G401 (cell line): ENCODE measurements around the gene SRSF9. TPM values are rescaled to one million over a fixed set of nuclear protein-coding genes. Genes with fewer than 3 reads are reported as not detected.

Experiments
- DNase-seq: peaks from one replicate; pipeline ENCODE4 v3.0.0-alpha.2; 2015; ENCODE audit warnings: low spot score
- in situ Hi-C: cut with HindIII; loops from 2 replicates; pipeline ENCODE4 v1.10.0; 2016; ENCODE audit warnings: low sequenced_read_pairs, mixed read lengths
- total RNA-seq: library from RNA; depleted of rRNA; stranded (reverse); fragments of >200 nt; shearing (Covaris generic); gene quantifications from 2 replicates; pipeline ENCODE4 v1.2.3, GENCODE V29; 2014; rRNA removed

SRSF9 gene
- total RNA-seq, 1 experiment from 2014 or later: 338 TPM

GRCh38 chr12:120422892-120423456 is 46.6 kb downstream of the SRSF9 start:
- in situ Hi-C loops: no loop called here

DNA sequence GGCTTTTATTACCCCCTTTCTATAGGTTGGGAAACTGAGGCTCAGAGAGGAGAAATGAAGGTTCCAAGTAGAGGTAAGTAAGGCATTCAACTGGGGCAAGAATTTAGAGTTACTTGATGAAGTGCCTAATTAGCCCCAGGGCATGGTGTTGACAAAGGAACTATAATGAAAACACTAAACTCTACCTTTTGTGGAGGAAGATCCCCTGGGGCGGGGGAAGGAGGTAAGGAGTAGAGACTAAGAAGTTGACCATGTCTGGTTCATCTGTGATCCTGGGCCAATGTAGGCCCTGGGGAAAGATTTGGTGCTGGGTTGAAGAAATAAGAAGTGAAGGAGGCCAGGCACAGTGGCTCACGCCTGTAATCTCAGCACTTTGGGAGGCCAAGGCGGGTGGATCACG is 47.8 kb downstream of the SRSF9 start:
- DNase-seq: no peak
- in situ Hi-C loops: no loop called here

More at GRCh38 chr12:120422892-120423456, 46.6 kb downstream of the SRSF9 start:
- no peak for DNase-seq

GRCh38 chr12:120417917-120418580 is 51.5 kb downstream of the SRSF9 start:
- in situ Hi-C loops: no loop called here
- DNase-seq: no peak

- in situ Hi-C loops: no loop called here
- no peak for DNase-seq
Observed at GRCh38 chr12:120416490-120417216, 52.9 kb downstream of the SRSF9 start.

DNA sequence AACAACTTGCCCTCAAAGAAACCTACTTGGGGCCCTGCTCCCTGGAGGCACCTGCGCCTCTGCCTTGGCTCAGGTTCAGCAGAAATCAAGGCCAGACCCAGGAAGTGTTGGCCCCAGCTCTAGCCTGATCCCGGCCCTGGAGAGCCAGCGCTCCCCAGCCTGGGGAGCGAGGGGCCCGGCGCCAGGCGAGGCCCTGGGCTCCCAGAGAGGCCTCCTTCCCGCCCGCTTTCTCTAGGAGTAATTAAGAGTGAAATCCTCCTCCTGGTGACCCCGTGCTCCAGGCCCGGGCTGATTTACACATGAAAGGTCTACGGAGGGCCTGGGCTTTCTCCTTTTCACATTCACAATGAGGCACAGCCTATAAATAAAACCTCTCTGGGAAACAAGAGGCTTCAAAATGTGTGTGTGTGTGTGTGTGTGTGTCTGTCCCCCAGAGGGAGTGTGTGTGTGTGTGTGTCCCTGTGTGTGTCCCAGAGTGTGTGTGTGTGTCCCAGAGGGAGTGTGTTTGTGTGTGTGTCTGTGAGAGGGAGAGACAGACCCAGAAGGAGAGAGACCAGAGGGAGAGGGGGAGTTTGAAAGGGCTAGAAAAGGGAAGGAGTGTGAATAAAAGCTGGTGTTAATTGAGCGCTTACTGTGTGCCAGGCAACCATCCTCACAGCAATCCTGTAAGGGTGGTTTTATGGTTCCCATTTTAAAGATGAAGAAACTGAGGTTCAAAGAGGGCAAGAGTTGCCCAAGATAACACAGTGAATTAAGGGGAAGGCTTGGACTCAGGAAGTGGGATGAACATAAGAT is 55.5 kb downstream of the SRSF9 start:
- in situ Hi-C loops: no loop called here
- DNase-seq: no peak

- in situ Hi-C loops: no loop called here
- no peak for DNase-seq
Observed at GRCh38 chr12:120412421-120412820, 57.1 kb downstream of the SRSF9 start.

Other genes starting within 250 kb of the SRSF9 start
- gene PXN, start 204.0 kb downstream of the SRSF9 start, total RNA-seq: 18.8 and 24.5 TPM in 2 replicates
- gene RNU4-2, start 177.8 kb downstream of the SRSF9 start, total RNA-seq: not detected in 2 replicates
- gene RNU4-1, start 176.5 kb downstream of the SRSF9 start, total RNA-seq: not detected in 2 replicates
- gene SIRT4, start 167.4 kb downstream of the SRSF9 start, total RNA-seq: 2.9 and 4.6 TPM in 2 replicates
- not detected in 2 replicates for gene PLA2G1B, start 142.0 kb downstream of the SRSF9 start, total RNA-seq
- gene MSI1, start 100.6 kb downstream of the SRSF9 start, total RNA-seq: 6.3 and 24.6 TPM in 2 replicates
- 487 and 568 TPM in 2 replicates for gene COX6A1, start 31.6 kb downstream of the SRSF9 start, total RNA-seq
- gene TRIAP1, start 23.4 kb downstream of the SRSF9 start, total RNA-seq: 90.3 and 118 TPM in 2 replicates
- gene GATC, start 23.3 kb downstream of the SRSF9 start, total RNA-seq: 34.3 and 42.3 TPM in 2 replicates
- 541 and 568 TPM in 2 replicates for gene DYNLL1, start 26.4 kb upstream of the SRSF9 start, total RNA-seq
- gene COQ5, start 59.4 kb upstream of the SRSF9 start, total RNA-seq: 34.3 and 45.5 TPM in 2 replicates
- 83.7 and 115 TPM in 2 replicates for gene RNF10, start 64.6 kb upstream of the SRSF9 start, total RNA-seq
- 43.9 and 45.9 TPM in 2 replicates for gene POP5, start 111.7 kb upstream of the SRSF9 start, total RNA-seq
- 0.86 TPM in 1 of 2 replicates, not detected in the other for gene CABP1, start 170.9 kb upstream of the SRSF9 start, total RNA-seq
- gene MLEC, start 217.4 kb upstream of the SRSF9 start, total RNA-seq: 85.9 and 106 TPM in 2 replicates
- 47.0 and 53.8 TPM in 2 replicates for gene UNC119B, start 240.7 kb upstream of the SRSF9 start, total RNA-seq